OCI-LY7 (cell line): ENCODE results near the gene PHIP. TPM values are rescaled to one million over a fixed set of nuclear protein-coding genes. Genes with fewer than 3 reads are reported as not detected.

Experiments used
- BruUV-seq: library from RNA; stranded (reverse); fragments of 400-500 nt; replicated peaks from 2 replicates; lab custom pipeline; 2021; lab: Mats Ljungman, UMichigan
- CTCF ChIA-PET: fragments of 300-600 bp; sonication (Branson Sonifier 250); formaldehyde crosslinking; loops from one replicate; lab custom pipeline; 2022; ENCODE audit warnings: antibody characterized with exemption; ENCODE audit not compliant: unreplicated experiment; lab: Charles Lee
- POLR2A ChIA-PET: fragments of 300-600 bp; sonication (Branson Sonifier 250); formaldehyde crosslinking; loops from one replicate; lab custom pipeline; 2022; ENCODE audit warnings: antibody characterized with exemption; lab: Charles Lee
- DNase-seq: peaks from one replicate; pipeline ENCODE4 v3.0.0-alpha.2; 2015; ENCODE audit warnings: low spot score
- H2AFZ ChIP-seq: fragments of 200-600 bp; sonication (generic), shearing (Covaris generic); 2 replicates; pipeline ENCODE4 v1.6.1; 2014; ENCODE audit warnings: mild to moderate bottlenecking, antibody characterized with exemption, low read length, moderate library complexity
- H3K27ac ChIP-seq: fragments of 200-600 bp; sonication (generic); 2 replicates; pipeline ENCODE4 v1.5.1; 2014; ENCODE audit warnings: mixed run types, low read depth, mild to moderate bottlenecking, moderate library complexity, low read length, inconsistent platforms; ENCODE audit not compliant: poor library complexity, severe bottlenecking
- H3K36me3 ChIP-seq: fragments of 200-600 bp; sonication (generic); 2 replicates; pipeline ENCODE4 v1.6.1; 2014; ENCODE audit warnings: mild to moderate bottlenecking, antibody characterized with exemption, low read length, moderate library complexity, mixed read lengths; ENCODE audit not compliant: insufficient read depth
- H3K4me1 ChIP-seq: fragments of 200-600 bp; sonication (generic); 2 replicates; pipeline ENCODE4 v1.5.1; 2014; ENCODE audit warnings: mild to moderate bottlenecking, low read length; ENCODE audit not compliant: insufficient read depth, poor library complexity, severe bottlenecking
- H3K4me2 ChIP-seq: fragments of 200-600 bp; sonication (generic); 2 replicates; pipeline ENCODE4 v1.6.1; 2014; ENCODE audit warnings: mild to moderate bottlenecking, low read length
- H3K4me3 ChIP-seq: fragments of 200-600 bp; sonication (generic); 2 replicates; pipeline ENCODE4 v1.5.1; 2014; ENCODE audit warnings: mild to moderate bottlenecking, low read depth, low read length; ENCODE audit not compliant: poor library complexity, severe bottlenecking
- H3K79me2 ChIP-seq: fragments of 200-600 bp; sonication (generic); 2 replicates; pipeline ENCODE4 v1.6.1; 2016; ENCODE audit warnings: low read depth, mild to moderate bottlenecking, low read length, moderate library complexity, mixed read lengths; ENCODE audit not compliant: insufficient read depth
- H3K9me2 ChIP-seq: fragments of 200-600 bp; sonication (generic); 2 replicates; pipeline ENCODE4 v1.6.1; 2016; ENCODE audit warnings: mild to moderate bottlenecking, low read length, mixed read lengths; ENCODE audit not compliant: insufficient read depth
- H3K9me3 ChIP-seq: fragments of 200-600 bp; sonication (generic); 2 replicates; pipeline ENCODE4 v1.6.1; 2014; ENCODE audit warnings: mild to moderate bottlenecking, mixed run types, low read length, mixed read lengths
- H4K20me1 ChIP-seq: fragments of 200-600 bp; sonication (generic); 2 replicates; pipeline ENCODE4 v1.6.1; 2014; ENCODE audit warnings: mild to moderate bottlenecking, antibody characterized with exemption, low read length, moderate library complexity, mixed read lengths; ENCODE audit not compliant: insufficient read depth
- CTCF ChIP-seq: fragments of 200-600 bp; sonication (generic); conservative IDR thresholded peaks from 2 replicates; pipeline ENCODE4 v1.5.1; 2014; ENCODE audit warnings: mild to moderate bottlenecking, antibody characterized with exemption, low read length, moderate library complexity, mixed read lengths
- EZH2phosphoT487 ChIP-seq: fragments of 200-600 bp; sonication (generic); IDR thresholded peaks from 2 replicates; pipeline ENCODE4 v1.6.1; 2018; ENCODE audit warnings: low read depth, borderline replicate concordance, mild to moderate bottlenecking, mixed run types, antibody characterized with exemption, low read length, moderate library complexity, mixed read lengths
- intact Hi-C: fragments of 100-400 bp; cut with micrococcal nuclease; formaldehyde crosslinking; loops from one replicate; pipeline ENCODE4 v1.10.0; 2022; ENCODE audit not compliant: unreplicated experiment
- total RNA-seq, 2 experiments: library from RNA; depleted of rRNA in 1 of 2; stranded (reverse); fragments of >200 nt in 1 of 2; shearing (Covaris generic) in 1 of 2; gene quantifications; 2 replicates each; pipeline ENCODE4 v1.2.3, GENCODE V29; 2014 to 2022

The PHIP gene
- total RNA-seq, 2 experiments from 2014 or later, result 32.1 to 46.6 TPM

DNA sequence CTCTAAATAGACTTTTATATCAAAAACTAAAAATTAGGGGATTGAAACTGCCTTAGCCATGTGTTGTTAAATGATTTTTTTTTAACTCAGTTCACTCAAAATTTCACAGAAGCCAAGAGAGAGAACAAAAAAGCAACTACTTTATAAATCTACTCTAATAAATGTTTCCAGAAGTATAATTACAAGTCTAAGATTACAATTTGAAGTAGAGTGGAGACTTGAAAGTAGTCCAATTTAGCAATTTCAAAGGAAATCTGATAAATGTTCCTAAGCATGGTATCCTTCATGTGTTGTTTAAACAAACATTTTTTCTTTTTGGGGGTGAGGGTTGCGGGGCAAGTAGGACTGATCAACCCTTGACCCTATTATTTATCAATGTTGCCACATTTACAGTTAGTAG is 72.6 kb downstream of the PHIP start:
- no peak for DNase-seq
- CTCF ChIA-PET, result no interaction called here
- Histone ChIP-seq H3K4me3 (no peak overlapping the region), H3K4me1 (no peaks in the 10 kb centered on the region), H3K79me2 (peaks cover 13% of the 10 kb centered on the region; the same call in 1 of the 2 replicates), H4K20me1 (no peaks in the 10 kb centered on the region), H2AFZ (no peak overlapping the region), H3K9me2 (no peaks in the 10 kb centered on the region), H3K27ac (no peak overlapping the region), H3K9me3 (no peaks in the 10 kb centered on the region), H3K4me2 (no peak overlapping the region), H3K36me3 (peaks cover 95% of the 10 kb centered on the region)
- TF ChIP-seq CTCF, result no peak
- no peak for TF ChIP-seq EZH2phosphoT487
- POLR2A ChIA-PET, result interaction anchor here (0.6 to 1.5 kb wide), 3 partner anchors 14 to 179 kb away, joined by 3 to 10 read pairs (median 4); no protein-coding TSS in a partner anchor
- BruUV-seq, result no TSS peak
- intact Hi-C loops, result loop anchor here (5.0 kb wide), 1 partner anchor 47 kb away; no protein-coding TSS in a partner anchor

- Histone ChIP-seq H3K9me3 (no peaks in the 10 kb centered on the region), H3K9me2 (no peaks in the 10 kb centered on the region), H4K20me1 (no peaks in the 10 kb centered on the region), H3K4me1 (no peaks in the 10 kb centered on the region), H3K27ac (no peak overlapping the region), H3K36me3 (peaks cover 96% of the 10 kb centered on the region), H3K4me3 (no peak overlapping the region), H2AFZ (no peak overlapping the region), H3K79me2 (peaks cover 13% of the 10 kb centered on the region; the same call in 1 of the 2 replicates), H3K4me2 (no peak overlapping the region)
- ChIA-PET POLR2A (interaction anchor here (0.6 to 0.9 kb wide), 2 partner anchors 69 to 179 kb away, joined by 3 to 4 read pairs; no protein-coding TSS in a partner anchor), CTCF (no interaction called here)
- DNase-seq, result no peak
- no TSS peak for BruUV-seq
- intact Hi-C loops, result loop anchor here (5.0 kb wide), 1 partner anchor 47 kb away; no protein-coding TSS in a partner anchor
- TF ChIP-seq EZH2phosphoT487 (no peak), CTCF (no peak)
Measured at GRCh38 chr6:79005024-79005423, 73.0 kb downstream of the PHIP start.

DNA sequence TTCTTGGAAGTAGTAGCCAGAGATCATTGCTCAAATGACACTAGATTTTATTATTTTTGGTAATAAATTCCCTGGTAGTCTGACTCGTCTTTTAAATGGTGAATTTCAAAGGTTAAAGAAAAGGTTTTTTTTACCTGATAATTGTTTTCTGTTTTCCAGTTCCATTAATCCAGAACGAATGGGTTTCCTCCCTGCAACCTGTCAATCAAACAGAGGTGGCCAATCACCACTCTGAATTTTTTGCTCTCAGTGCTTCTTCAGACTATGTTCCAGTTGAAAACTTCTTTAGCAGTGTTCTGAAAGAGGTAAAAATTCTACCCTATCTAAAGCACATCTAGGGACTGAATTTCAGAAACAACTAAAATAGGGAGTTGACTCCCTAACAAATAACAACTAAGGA is 73.8 kb downstream of the PHIP start:
- H2AFZ ChIP-seq, result no peak overlapping the region
- H3K79me2 ChIP-seq, result peaks cover 13% of the 10 kb centered on the region; the same call in 1 of the 2 replicates
- no peak for TF ChIP-seq EZH2phosphoT487
- no peak for TF ChIP-seq CTCF
- no peak overlapping the region for H3K4me2 ChIP-seq
- DNase-seq, result no peak
- intact Hi-C loops, result no loop called here
- CTCF ChIA-PET, result no interaction called here
- no peak overlapping the region for H3K27ac ChIP-seq
- no peaks in the 10 kb centered on the region for H4K20me1 ChIP-seq
- POLR2A ChIA-PET, result no interaction called here
- H3K4me3 ChIP-seq, result no peak overlapping the region
- H3K9me3 ChIP-seq, result no peaks in the 10 kb centered on the region
- no TSS peak for BruUV-seq
- no peaks in the 10 kb centered on the region for H3K9me2 ChIP-seq
- peaks cover 95% of the 10 kb centered on the region for H3K36me3 ChIP-seq
- no peaks in the 10 kb centered on the region for H3K4me1 ChIP-seq
